Stimulated activated CD8-positive, alpha-beta memory T cell treated with anti-CD3 and anti-CD28 coated beads, Interleukin-4, amount 100 ng/mL, for 24 hours (primary cell): ENCODE results near the gene GUCY2D.
"Not testable (repeated sequence)": the region's sequence is repeated elsewhere in the genome, so short reads cannot be mapped to it uniquely, and the experiment has no call there.

Experiments used
- DNase-seq: peaks from one replicate; pipeline ENCODE4 v3.0.0-alpha.2; 2020; ENCODE audit warnings: low read depth

The GUCY2D gene

DNA sequence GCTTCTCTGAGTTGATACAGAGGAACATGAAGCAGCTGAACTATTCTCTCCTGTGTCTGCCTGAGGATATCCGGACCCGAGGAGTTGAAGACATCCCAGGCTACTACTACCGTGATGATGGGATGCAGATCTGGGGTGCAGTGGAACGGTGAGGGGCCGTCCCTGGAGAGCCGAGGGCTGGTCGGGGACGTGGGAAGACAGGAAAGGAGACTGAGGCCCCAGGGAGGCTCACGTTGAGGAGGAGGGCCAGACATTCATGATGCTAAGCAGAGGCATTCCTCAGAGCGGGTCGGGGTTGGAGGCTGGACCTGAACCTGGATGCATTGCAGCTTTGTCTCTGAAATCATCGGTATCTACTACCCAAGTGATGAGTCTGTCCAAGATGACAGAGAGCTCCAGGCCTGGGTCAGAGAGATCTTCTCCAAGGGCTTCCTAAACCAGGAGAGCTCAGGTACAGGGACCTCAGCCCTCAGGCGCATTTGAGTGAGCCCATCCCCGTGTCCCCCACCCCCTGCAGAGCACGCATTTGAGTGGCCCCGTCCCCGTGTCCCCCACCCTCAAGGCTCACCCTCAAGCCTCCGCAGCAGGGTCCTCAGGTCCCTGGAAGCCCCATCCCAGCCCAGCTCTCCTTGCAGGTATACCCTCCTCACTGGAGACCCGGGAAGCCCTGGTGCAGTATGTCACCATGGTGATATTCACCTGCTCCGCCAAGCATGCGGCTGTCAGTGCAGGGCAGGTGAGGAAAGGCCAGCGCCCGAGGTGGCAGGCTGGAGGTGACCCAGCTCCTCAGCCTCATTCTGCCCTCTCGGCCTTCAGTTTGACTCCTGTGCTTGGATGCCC, 44.7 kb downstream of the GUCY2D start:
- DNase-seq: no peak

GRCh38 chr17:8047769-8048110, 45.3 kb downstream of the GUCY2D start:
- DNase-seq: no peak

GRCh38 chr17:8048236-8048635, 45.8 kb downstream of the GUCY2D start:
- no peak for DNase-seq

GRCh38 chr17:8048736-8049135, 46.3 kb downstream of the GUCY2D start:
- DNase-seq: no peak

- DNase-seq: no peak
These were observed 49.4 kb downstream of the GUCY2D start for GRCh38 chr17:8051831-8052230.

DNA sequence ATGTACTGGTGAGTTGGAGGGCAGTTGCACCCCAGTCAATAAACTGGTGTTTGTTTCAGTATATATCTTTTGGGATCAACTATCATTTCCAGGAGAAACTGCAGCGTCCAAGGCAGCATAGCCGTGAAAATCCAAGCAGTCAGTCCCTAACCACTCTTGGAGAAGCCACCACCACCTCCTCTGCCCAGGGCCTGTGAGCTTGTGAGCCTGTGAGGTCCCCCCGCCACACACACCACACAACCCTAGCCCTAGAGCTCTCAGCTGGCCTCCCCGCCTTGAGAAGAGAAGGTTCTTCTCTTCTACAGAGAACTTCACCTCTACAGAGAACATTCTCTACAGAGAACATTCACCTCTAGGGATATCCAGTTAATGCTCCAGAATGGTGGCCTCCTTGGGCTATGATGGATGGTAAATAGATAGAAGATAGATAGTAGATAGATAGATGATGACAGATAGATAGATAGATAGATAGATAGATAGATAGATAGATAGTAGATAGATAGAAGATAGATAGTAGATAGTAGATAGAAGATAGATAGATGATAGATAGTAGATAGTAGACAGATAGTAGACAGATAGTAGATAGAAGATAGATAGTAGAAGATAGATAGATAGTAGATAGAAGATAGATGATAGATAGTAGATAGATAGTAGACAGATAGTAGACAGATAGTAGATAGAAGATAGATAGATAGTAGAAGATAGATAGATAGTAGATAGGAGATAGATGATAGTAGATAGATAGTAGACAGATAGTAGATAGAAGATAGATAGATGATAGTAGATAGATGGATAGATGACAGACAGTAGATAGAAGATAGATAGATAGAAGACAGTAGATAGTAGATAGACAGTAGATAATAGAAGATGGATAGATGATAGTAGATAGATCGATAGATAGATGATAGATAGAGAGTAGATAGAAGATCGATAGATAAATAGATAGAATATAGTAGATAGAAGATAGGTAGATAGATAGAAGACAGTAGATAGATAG, 50.1 kb downstream of the GUCY2D start:
- DNase-seq: no peak

- no peak for DNase-seq
These were observed 51.2 kb downstream of the GUCY2D start for GRCh38 chr17:8053600-8053999.

DNA sequence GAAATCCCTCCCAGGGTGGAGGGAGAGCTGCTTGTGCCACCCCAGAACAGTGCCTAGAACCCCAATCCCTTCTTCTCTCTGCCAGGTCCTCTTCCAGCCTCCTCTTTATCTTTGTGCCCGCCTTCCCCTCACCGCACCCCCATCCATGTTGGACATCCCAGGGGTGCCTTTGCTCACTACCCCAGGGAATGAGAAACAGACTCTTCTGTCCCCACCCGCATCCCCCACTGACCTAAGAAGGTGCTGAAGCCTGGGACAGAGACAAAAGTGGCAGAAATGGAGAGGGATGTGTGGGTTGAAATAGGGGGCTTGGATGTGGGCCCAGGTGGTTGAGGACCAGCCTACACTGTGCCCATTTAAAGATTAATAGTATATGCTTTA, 53.4 kb downstream of the GUCY2D start:
- DNase-seq: no peak

DNA sequence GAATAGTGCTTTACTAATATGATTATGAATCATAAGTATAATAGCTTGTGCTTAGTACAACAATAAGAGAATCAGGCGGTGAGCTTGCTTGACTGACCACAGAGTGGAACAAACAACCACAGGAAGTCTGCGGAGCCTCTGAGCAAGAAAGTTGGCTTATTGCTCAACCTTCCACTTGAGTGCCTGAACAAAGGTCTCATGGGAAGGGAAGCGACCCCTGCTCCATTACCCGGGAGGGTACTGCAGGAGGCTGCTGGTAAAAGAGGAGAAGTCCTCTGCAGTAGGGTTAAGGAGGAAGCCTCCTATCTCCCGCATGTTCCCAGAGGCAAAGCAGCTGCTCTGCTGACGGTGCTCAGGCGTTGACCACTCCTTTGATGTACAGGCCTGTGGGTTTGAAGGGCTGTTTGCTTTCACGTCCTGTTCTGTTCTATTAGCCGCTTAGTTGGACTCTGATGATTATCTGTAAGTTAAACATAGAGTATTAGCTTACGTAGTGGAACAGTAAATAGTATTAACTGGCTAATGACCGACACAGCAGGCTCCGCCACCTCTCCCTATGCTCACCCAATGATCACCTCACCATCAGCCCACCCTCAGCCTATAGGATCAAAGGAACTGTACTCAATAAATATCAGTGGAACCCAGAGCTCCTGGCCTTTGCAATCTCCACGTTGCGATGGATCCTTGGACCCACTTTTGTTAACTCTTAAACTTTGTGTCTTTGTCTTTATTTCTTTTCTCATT, 54.0 kb downstream of the GUCY2D start:
- DNase-seq: no peak

DNA sequence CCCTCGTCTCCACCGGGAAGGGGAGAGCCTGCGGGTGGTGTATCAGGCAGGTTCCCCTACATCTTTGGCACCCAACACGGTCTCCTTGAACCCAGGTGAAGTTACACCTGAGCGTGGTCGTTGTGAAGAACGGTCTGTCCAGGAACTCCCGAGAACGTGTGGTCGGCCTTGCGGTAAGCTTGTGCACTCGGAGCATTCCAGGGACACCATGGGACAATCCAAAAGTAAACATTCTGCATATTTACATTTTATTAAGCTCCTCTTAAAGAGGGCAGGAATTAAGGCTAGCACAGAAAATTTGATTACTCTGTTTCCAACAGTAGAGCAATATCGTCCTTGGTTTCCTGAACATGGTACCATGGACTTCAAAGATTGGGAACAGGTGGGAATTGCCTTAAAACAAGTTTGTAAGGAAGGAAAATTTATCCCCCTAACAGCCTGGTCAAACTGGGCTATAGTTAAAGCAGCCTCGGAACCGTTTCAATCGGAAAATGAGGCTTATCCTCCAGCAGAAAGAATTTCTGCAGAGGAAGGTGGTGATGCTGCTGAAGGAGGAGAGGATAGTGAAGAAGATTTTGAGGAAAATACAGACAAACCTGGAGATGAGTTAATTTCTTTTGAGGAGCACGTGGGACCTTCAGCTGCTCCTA, 54.7 kb downstream of the GUCY2D start:
- no peak for DNase-seq

- DNase-seq: no peak
These were observed 55.3 kb downstream of the GUCY2D start for GRCh38 chr17:8057691-8058114.

- no peak for DNase-seq
These were observed 56.7 kb downstream of the GUCY2D start for GRCh38 chr17:8059131-8059530.

- DNase-seq: no peak
These were observed 57.9 kb downstream of the GUCY2D start for GRCh38 chr17:8060274-8060673.

- not testable (repeated sequence) for DNase-seq
These were observed 59.4 kb downstream of the GUCY2D start for GRCh38 chr17:8061851-8062250.

DNA sequence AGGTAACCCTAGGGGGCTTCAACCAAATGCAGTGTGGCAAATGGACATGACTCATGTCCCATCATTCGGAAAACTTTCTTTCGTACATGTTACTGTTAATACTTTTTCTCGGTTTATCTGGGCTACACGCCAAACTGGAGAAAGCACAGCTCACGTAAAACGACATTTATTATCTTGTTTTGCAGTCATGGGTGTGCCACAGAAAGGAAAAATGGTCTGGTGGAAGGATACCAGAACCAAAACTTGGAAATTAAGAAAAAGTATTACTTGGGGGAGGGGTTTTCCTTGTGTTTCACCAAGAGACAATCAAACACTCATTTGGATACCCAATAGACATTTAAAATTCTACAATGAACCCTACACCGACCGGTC, 60.0 kb downstream of the GUCY2D start:
- no peak for DNase-seq

- DNase-seq: no peak
These were observed 60.5 kb downstream of the GUCY2D start for GRCh38 chr17:8062807-8063483.

DNA sequence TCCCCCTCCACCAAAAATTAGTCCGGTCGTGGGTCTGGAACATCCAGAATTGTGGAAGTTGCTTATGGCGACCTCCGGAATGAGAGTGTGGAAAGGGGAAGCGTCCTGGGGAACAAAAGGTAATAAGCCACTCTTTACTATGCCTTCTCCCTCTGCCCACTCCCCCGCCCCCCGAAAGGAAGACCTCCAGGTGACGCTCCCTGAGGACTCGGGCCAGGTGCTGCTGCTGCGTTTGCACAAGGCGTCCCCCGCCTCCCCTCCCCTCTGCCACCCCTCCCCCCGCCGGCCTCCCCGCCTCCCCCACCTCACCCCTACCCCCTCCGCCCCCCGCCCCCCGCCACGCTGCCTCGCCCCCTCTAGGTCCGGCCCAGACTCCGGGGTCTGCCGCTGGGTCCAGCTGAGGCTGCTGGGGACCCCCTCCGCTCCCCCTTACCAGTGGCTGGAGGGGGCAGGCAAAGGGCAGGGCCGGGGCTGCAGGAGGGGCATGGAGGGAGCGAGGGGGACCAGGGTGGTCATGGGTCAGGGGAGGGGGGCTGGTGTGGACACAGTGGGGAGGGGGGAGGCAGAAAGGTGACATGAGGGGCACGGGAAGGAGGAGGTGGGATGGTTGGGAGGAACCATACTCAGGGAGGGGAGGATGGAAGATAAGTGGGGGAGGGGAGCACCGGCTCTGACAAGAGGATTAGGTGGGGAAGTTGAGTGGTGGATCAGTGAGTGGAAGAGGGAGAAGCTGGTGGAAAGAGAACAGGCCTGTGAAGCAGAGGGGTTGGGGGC, 61.5 kb downstream of the GUCY2D start:
- DNase-seq: no peak

DNA sequence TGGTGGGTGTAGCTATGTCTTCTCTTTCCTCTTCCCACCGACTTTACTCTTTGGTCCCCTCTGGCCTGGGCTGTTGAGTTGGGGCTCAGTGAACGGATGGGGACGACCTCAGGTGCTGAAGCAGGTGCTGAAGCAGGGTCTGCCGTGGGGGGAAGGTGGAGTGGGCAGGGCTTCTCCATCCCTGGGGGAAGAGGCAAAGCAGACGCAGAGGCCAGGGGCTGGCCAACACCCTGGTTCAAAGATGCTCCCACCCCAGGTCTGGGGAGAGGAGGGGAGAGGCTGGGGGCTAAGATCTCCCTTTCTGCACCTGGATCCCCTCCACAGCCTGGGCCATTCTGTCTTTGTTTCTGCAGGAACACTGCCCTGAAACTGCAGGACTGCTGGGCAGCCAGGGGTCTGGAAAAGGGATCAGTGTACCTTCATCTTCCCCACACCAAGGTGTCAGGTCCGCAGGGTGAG, 62.2 kb downstream of the GUCY2D start:
- no peak for DNase-seq

GRCh38 chr17:8066841-8067775, 64.7 kb downstream of the GUCY2D start:
- no peak for DNase-seq
